Lung (tissue), 12 donors: Measurements from ENCODE around the gene ALDH1A1. TPM values are rescaled to one million over a fixed set of nuclear protein-coding genes. Genes with fewer than 3 reads are reported as not detected.

ENCODE experiments used
- ATAC-seq: fragments of 200-7000 bp; cut with Tn5 transposase; one replicate; pipeline ENCODE4 v1.9.1; 2020; ENCODE audit warnings: moderate number of reproducible peaks; ENCODE audit not compliant: insufficient read depth, low FRiP score
- DNase-seq, 3 donors: peaks; one replicate each; pipeline ENCODE4 v3.0.0-alpha.2; 2013 to 2017
- H3K27ac ChIP-seq, 2 donors: one replicate each; pipeline ENCODE4 v1.5.1; 2013; ENCODE audit warnings: mild to moderate bottlenecking in 2 of 2, moderate library complexity in 2 of 2, control low read depth in 1 of 2, inconsistent platforms in 1 of 2, low read depth in 1 of 2, low read length in 1 of 2
- H3K27me3 ChIP-seq, 3 donors: one replicate each; pipeline ENCODE4 v1.5.1; 2013; ENCODE audit warnings: low read length in 2 of 3; ENCODE audit not compliant: control insufficient read depth in 3 of 3, insufficient read depth in 3 of 3
- H3K36me3 ChIP-seq, 4 donors: one replicate each; pipeline ENCODE4 v1.5.1; 2013; ENCODE audit warnings: low read length in 4 of 4, mild to moderate bottlenecking in 1 of 4, moderate library complexity in 1 of 4; ENCODE audit not compliant: control insufficient read depth in 4 of 4, insufficient read depth in 4 of 4
- H3K4me1 ChIP-seq, 5 donors: one replicate each; pipeline ENCODE4 v1.5.1; 2013; ENCODE audit warnings: low read length in 5 of 5, mild to moderate bottlenecking in 2 of 5, moderate library complexity in 1 of 5; ENCODE audit not compliant: control insufficient read depth in 5 of 5, insufficient read depth in 5 of 5
- H3K4me3 ChIP-seq: one replicate; pipeline ENCODE4 v1.5.1; 2013; ENCODE audit warnings: mild to moderate bottlenecking, control low read depth, moderate library complexity
- H3K9ac ChIP-seq, 2 donors: one replicate each; pipeline ENCODE4 v1.5.1; 2013; ENCODE audit warnings: low read length in 2 of 2, control low read depth in 1 of 2; ENCODE audit not compliant: insufficient read depth in 1 of 2
- H3K9me3 ChIP-seq, 4 donors: one replicate each; pipeline ENCODE4 v1.5.1; 2013; ENCODE audit warnings: low read length in 3 of 4, mild to moderate bottlenecking in 1 of 4, moderate library complexity in 1 of 4; ENCODE audit not compliant: control insufficient read depth in 4 of 4, insufficient read depth in 3 of 4
- CTCF ChIP-seq: IDR thresholded peaks from 2 replicates; pipeline ENCODE4 v1.5.1; 2012; ENCODE audit warnings: mild to moderate bottlenecking; ENCODE audit errors: control extremely low read depth, extremely low read depth
- WGBS, 2 donors: extraction: QIAGEN DNeasy Blood & Tissue Kit; methylation state at CpG; one replicate each; pipeline ENCODE4 v1.1.7; 2013; 5-methylcytosine and 5-hydroxymethylcytosine counted together
- polyA plus RNA-seq, 2 donors: library from polyadenylated mRNA; stranded (reverse); fragments of 200-250 nt; gene quantifications; one replicate each; pipeline ENCODE4 v1.2.1, GENCODE V29; 2013
- total RNA-seq, 2 donors: library from RNA; depleted of rRNA in 1 of 2; stranded (reverse); fragments of >200 nt in 1 of 2; gene quantifications; one replicate each; pipeline ENCODE4 v1.2.1, GENCODE V29; 2014 to 2021
- donor health status: control.
- donor health status: control.
- donor health status: Bipolar disorder and iron deficiency.
- donor health status: healthy.
- donor health status: DM: yes; HTN: yes; CAD: no.

Gene ALDH1A1
- total and polyA plus RNA-seq, 4 donors: 31.9 to 168 (median 131) TPM

GRCh38 chr9:72977670-72978069 lies 24.8 kb upstream of the ALDH1A1 start:
- Histone ChIP-seq H3K9ac (no peak overlapping the region), H3K36me3 (no peaks in the 10 kb centered on the region), H3K4me1 (peaks cover 0 to 5% (median 0%) of the 10 kb centered on the region in 5 donors), H3K4me3 (no peak overlapping the region), H3K27ac (no peak overlapping the region), H3K27me3 (no peaks in the 10 kb centered on the region), H3K9me3 (no peaks in the 10 kb centered on the region)
- no peak for TF ChIP-seq CTCF
- ATAC-seq: no peak
- 71 to 75% methylated on average over 2 of the region's 2 CpGs for WGBS, 2 donors
- DNase-seq: no peak

GRCh38 chr9:72974501-72974900 lies 21.6 kb upstream of the ALDH1A1 start:
- Histone ChIP-seq H3K4me1 (peaks cover 0 to 10% (median 0%) of the 10 kb centered on the region in 5 donors), H3K27me3 (no peaks in the 10 kb centered on the region), H3K4me3 (no peak overlapping the region), H3K9ac (no peak overlapping the region), H3K27ac (no peak overlapping the region), H3K36me3 (no peaks in the 10 kb centered on the region), H3K9me3 (no peaks in the 10 kb centered on the region)
- no peak for ATAC-seq
- DNase-seq: no peak
- TF ChIP-seq CTCF: no peak

- no peaks in the 10 kb centered on the region for H3K9me3 ChIP-seq
- H3K27ac ChIP-seq: no peak overlapping the region
- peaks cover 0 to 4% (median 0%) of the 10 kb centered on the region in 5 donors for H3K4me1 ChIP-seq
- WGBS, 2 donors: 92 to 94% methylated on average over 2 of the region's 2 CpGs
- no peak overlapping the region for H3K9ac ChIP-seq
- H3K36me3 ChIP-seq: no peaks in the 10 kb centered on the region
- no peak for ATAC-seq
- TF ChIP-seq CTCF: no peak
- no peaks in the 10 kb centered on the region for H3K27me3 ChIP-seq
- H3K4me3 ChIP-seq: no peak overlapping the region
- DNase-seq: no peak
Observed at GRCh38 chr9:72972636-72973035, 19.8 kb upstream of the ALDH1A1 start.

GRCh38 chr9:72971411-72971810 lies 18.6 kb upstream of the ALDH1A1 start:
- ATAC-seq: no peak
- Histone ChIP-seq H3K9ac (no peak overlapping the region), H3K27ac (no peak overlapping the region), H3K36me3 (no peaks in the 10 kb centered on the region), H3K4me1 (peaks cover 0 to 4% (median 0%) of the 10 kb centered on the region in 5 donors), H3K27me3 (no peaks in the 10 kb centered on the region), H3K4me3 (no peak overlapping the region), H3K9me3 (no peaks in the 10 kb centered on the region)
- no peak for TF ChIP-seq CTCF
- no peak for DNase-seq
- WGBS, 2 donors: 37% methylated on average over 2 of the region's 2 CpGs
